ENCODE results near the gene KRT3. TPM values are rescaled to one million over a fixed set of nuclear protein-coding genes. Genes with fewer than 3 reads are reported as not detected.

The KRT3 gene
- total RNA-seq, 6 experiments from 2014 or later: not detected

GRCh38 chr12:52832451-52832850 lies 36.5 kb upstream of the KRT3 start:
- DNase-seq: no peak
- no peak for ATAC-seq
- intact Hi-C loops (cut with DNase I): no loop called here
- no peaks in the 10 kb centered on the region for H3K4me1 ChIP-seq
- no peaks in the 10 kb centered on the region for H3K27me3 ChIP-seq
- TF ChIP-seq CTCF (IDR thresholded peaks at IDR 0.05) (no peak), POLR2A (IDR thresholded peaks at IDR 0.05) (no peak)
- H3K27ac ChIP-seq: no peak overlapping the region
- no peak overlapping the region for H3K4me3 ChIP-seq
- H3K36me3 ChIP-seq: no peaks in the 10 kb centered on the region
- H3K9me3 ChIP-seq: no peaks in the 10 kb centered on the region
- 37% methylated on average over 3 of the region's 3 CpGs for WGBS (ENCODE audit: insufficient coverage, low coverage, low lambda C conversion rate, missing lambda C conversion rate)

GRCh38 chr12:52831251-52831650 lies 35.3 kb upstream of the KRT3 start:
- 75% methylated on average over 6 of the region's 7 CpGs for WGBS (ENCODE audit: insufficient coverage, low coverage, low lambda C conversion rate, missing lambda C conversion rate)
- no peaks in the 10 kb centered on the region for H3K27me3 ChIP-seq
- H3K9me3 ChIP-seq: no peaks in the 10 kb centered on the region
- TF ChIP-seq POLR2A (IDR thresholded peaks at IDR 0.05): no peak
- no peak for TF ChIP-seq CTCF (IDR thresholded peaks at IDR 0.05)
- DNase-seq (no peak), ATAC-seq (no peak)
- intact Hi-C loops (cut with DNase I): no loop called here
- no peak overlapping the region for H3K27ac ChIP-seq
- no peaks in the 10 kb centered on the region for H3K4me1 ChIP-seq
- H3K4me3 ChIP-seq: no peak overlapping the region
- no peaks in the 10 kb centered on the region for H3K36me3 ChIP-seq

- Histone ChIP-seq H3K4me1 (no peaks in the 10 kb centered on the region), H3K27me3 (no peaks in the 10 kb centered on the region), H3K27ac (no peak overlapping the region), H3K4me3 (no peak overlapping the region), H3K9me3 (no peaks in the 10 kb centered on the region), H3K36me3 (no peaks in the 10 kb centered on the region)
- WGBS (ENCODE audit: insufficient coverage, low coverage, low lambda C conversion rate, missing lambda C conversion rate): 61% methylated on average over 6 of the region's 8 CpGs
- ATAC-seq (no peak), DNase-seq (no peak)
- TF ChIP-seq CTCF (IDR thresholded peaks at IDR 0.05) (no peak), POLR2A (IDR thresholded peaks at IDR 0.05) (no peak)
- intact Hi-C loops (cut with DNase I): no loop called here
Measured at GRCh38 chr12:52829986-52830770, 34.3 kb upstream of the KRT3 start.

- DNase-seq (no peak), ATAC-seq (no peak)
- 16% methylated on average over 2 of the region's 2 CpGs for WGBS (ENCODE audit: insufficient coverage, low coverage, low lambda C conversion rate, missing lambda C conversion rate)
- H3K27ac ChIP-seq: no peak overlapping the region
- no peaks in the 10 kb centered on the region for H3K27me3 ChIP-seq
- H3K9me3 ChIP-seq: no peaks in the 10 kb centered on the region
- no peaks in the 10 kb centered on the region for H3K36me3 ChIP-seq
- no peak overlapping the region for H3K4me3 ChIP-seq
- intact Hi-C loops (cut with DNase I): no loop called here
- TF ChIP-seq POLR2A (IDR thresholded peaks at IDR 0.05): no peak
- TF ChIP-seq CTCF (IDR thresholded peaks at IDR 0.05): no peak
- H3K4me1 ChIP-seq: no peaks in the 10 kb centered on the region
Measured at GRCh38 chr12:52828591-52829021, 32.7 kb upstream of the KRT3 start.
